ENCODE measurements around the gene BCAP31. TPM values are rescaled to one million over a fixed set of nuclear protein-coding genes. Genes with fewer than 3 reads are reported as not detected.
A peak's percentile ranks its signal among the peaks of the same experiment; 100 is the strongest.
"Not testable (repeated sequence)": the region's sequence is repeated elsewhere in the genome, so short reads cannot be mapped to it uniquely, and the experiment has no call there.

BCAP31 gene
- total RNA-seq, 2 donors from 2014 or later: 115 to 170 TPM

GRCh38 chrX:153719238-153719637, 4.9 kb downstream of the BCAP31 start:
- no peak overlapping the region for H3K4me3 Mint-ChIP-seq
- no peak for ATAC-seq (replicated peaks)
- H3K9me3 Mint-ChIP-seq: no peaks in the 10 kb centered on the region
- no peak overlapping the region for H3K27ac Mint-ChIP-seq
- peaks cover 78% of the 10 kb centered on the region for H3K36me3 Mint-ChIP-seq (ENCODE audit: low read depth)
- peaks cover 5% of the 10 kb centered on the region for H3K4me1 Mint-ChIP-seq
- no peaks in the 10 kb centered on the region for H3K27me3 Mint-ChIP-seq

- Mint-ChIP-seq H3K27ac (no peak overlapping the region), H3K9me3 (no peaks in the 10 kb centered on the region), H3K4me3 (no peak overlapping the region), H3K36me3 (ENCODE audit: low read depth) (peaks cover 84% of the 10 kb centered on the region), H3K4me1 (peaks cover 5% of the 10 kb centered on the region), H3K27me3 (no peaks in the 10 kb centered on the region)
- ATAC-seq (replicated peaks): no peak
These were observed 6.7 kb downstream of the BCAP31 start for GRCh38 chrX:153717445-153717844.

DNA sequence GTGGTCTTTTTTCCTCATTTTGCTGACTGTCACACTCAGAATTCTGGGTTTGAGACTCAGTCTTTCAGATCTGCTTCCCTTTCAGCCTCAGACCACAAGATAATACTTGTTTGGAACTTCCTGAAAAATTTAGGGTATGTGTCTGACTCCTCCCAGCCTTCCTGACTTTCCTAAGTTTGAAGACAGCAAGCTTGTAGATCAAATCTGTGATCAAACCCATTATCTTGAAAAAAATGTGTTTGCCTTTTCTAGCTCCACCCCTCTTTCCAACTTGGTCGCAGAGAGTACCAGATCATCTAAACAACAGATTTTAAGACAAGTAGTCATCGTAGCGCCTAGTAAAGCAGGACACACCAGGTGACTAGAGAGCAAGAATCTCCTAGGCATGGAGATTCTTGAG, 9.9 kb downstream of the BCAP31 start:
- peaks cover 83% of the 10 kb centered on the region for H3K36me3 Mint-ChIP-seq (ENCODE audit: low read depth)
- ATAC-seq (replicated peaks): no peak

DNA sequence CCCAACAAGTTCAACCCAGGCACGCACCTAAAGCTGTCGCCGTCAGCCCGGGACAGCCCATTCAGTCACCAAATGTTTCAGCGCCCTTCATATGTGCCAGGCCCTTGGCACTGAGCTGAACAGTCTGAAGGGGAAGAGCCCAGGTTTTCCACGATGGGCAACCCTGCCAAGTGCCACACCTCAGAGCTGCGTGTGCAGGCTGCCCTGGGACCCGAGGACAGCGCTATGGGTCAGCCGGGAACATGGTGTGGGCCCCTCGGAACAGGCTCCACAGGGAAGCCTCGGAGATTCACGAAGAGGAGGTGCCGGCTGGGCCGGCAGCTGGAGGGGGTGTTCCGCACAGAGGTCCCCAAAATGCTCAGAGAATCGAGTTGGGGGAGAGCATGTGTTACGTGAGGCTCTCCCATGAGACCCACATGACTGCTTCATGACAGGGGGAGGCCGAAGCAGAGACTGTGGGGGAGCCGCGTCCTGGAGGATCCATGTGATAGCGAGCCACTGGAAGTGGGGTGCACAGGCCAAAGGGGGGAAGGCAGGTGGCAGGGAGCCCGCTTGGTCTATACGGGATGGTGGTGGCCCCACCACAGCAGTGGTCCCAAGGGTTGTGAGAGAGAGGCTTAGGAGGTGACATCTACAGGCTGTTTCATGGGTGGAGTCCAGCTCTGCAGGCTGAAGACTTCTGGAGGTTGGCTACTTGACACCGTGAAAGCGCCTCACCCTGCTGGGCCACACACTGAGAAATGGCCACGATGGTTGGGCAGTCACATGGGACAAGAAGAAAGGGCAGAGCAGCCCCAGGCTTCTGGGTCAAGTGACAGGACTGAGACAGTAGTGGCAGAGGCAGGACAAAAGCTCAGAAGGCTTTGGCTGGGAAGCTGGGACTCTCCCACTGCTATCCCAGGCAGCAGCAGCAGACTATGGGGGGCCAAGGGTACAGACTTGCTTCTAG, 14.2 kb downstream of the BCAP31 start:
- peaks cover 60% of the 10 kb centered on the region for H3K36me3 Mint-ChIP-seq (ENCODE audit: low read depth)
- no peaks in the 10 kb centered on the region for H3K27me3 Mint-ChIP-seq
- H3K4me3 Mint-ChIP-seq: no peak overlapping the region
- H3K9me3 Mint-ChIP-seq: no peaks in the 10 kb centered on the region
- ATAC-seq (replicated peaks): no peak
- no peaks in the 10 kb centered on the region for H3K4me1 Mint-ChIP-seq
- H3K27ac Mint-ChIP-seq: no peak overlapping the region

More for the DNA sequence above, 9.9 kb downstream of the BCAP31 start:
- Mint-ChIP-seq H3K4me3 (no peak overlapping the region), H3K27ac (no peak overlapping the region), H3K27me3 (no peaks in the 10 kb centered on the region), H3K9me3 (no peaks in the 10 kb centered on the region), H3K4me1 (no peaks in the 10 kb centered on the region)

GRCh38 chrX:153708415-153708814, 15.8 kb downstream of the BCAP31 start:
- Mint-ChIP-seq H3K4me3 (no peak overlapping the region), H3K27me3 (no peaks in the 10 kb centered on the region), H3K36me3 (ENCODE audit: low read depth) (peaks cover 50% of the 10 kb centered on the region), H3K27ac (no peak overlapping the region), H3K4me1 (no peaks in the 10 kb centered on the region), H3K9me3 (no peaks in the 10 kb centered on the region)
- peak; percentile 67 for ATAC-seq (replicated peaks)

GRCh38 chrX:153707406-153707805, 16.8 kb downstream of the BCAP31 start:
- ATAC-seq (replicated peaks): no peak
- Mint-ChIP-seq H3K9me3 (no peaks in the 10 kb centered on the region), H3K27me3 (no peaks in the 10 kb centered on the region), H3K36me3 (ENCODE audit: low read depth) (peaks cover 52% of the 10 kb centered on the region), H3K4me3 (no peak overlapping the region), H3K4me1 (no peaks in the 10 kb centered on the region), H3K27ac (no peak overlapping the region)

- Mint-ChIP-seq H3K4me1 (no peaks in the 10 kb centered on the region), H3K27me3 (no peaks in the 10 kb centered on the region), H3K36me3 (ENCODE audit: low read depth) (peaks cover 54% of the 10 kb centered on the region), H3K27ac (peak overlapping the region; percentile 30), H3K4me3 (no peak overlapping the region), H3K9me3 (no peaks in the 10 kb centered on the region)
- no peak for ATAC-seq (replicated peaks)
These were observed 17.4 kb downstream of the BCAP31 start for GRCh38 chrX:153706799-153707198.

DNA sequence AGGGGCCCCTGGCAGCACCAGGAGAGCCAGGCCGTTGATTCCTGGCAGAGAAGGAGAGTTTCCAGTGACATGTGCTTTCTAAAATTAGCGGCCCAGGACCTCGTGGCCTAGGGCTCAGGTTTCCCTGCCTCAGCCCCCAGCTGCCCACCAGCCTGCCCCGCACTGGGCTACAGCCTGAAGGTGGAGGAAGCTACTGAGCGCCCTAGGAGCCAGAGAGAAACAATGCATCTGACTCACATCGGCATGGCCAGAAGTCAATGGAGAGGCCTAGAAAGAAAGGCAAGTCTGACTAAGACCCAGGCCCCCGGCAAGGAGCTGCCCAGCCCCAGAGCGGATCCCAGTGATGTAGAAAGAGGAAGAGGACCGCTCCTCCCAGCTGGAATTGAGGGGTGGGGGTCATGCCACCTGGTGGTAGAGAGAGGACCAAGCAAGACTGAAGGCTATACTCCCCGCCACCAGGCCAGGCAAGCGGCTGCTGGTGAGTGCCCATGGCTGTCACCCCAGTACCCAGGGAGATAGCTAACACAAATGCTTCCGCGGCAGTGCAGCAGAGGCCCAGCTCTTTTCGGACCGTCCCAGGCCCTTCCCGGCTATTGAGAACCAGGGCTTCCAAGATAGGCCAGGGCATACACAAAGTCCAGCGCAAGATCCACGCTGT, 18.7 kb downstream of the BCAP31 start:
- H3K27me3 Mint-ChIP-seq; H3K4me3 Mint-ChIP-seq; H3K27ac Mint-ChIP-seq; H3K9me3 Mint-ChIP-seq; H3K4me1 Mint-ChIP-seq; ATAC-seq (replicated peaks): not testable (repeated sequence)
- peaks cover 42% of the 10 kb centered on the region for H3K36me3 Mint-ChIP-seq (ENCODE audit: low read depth)

DNA sequence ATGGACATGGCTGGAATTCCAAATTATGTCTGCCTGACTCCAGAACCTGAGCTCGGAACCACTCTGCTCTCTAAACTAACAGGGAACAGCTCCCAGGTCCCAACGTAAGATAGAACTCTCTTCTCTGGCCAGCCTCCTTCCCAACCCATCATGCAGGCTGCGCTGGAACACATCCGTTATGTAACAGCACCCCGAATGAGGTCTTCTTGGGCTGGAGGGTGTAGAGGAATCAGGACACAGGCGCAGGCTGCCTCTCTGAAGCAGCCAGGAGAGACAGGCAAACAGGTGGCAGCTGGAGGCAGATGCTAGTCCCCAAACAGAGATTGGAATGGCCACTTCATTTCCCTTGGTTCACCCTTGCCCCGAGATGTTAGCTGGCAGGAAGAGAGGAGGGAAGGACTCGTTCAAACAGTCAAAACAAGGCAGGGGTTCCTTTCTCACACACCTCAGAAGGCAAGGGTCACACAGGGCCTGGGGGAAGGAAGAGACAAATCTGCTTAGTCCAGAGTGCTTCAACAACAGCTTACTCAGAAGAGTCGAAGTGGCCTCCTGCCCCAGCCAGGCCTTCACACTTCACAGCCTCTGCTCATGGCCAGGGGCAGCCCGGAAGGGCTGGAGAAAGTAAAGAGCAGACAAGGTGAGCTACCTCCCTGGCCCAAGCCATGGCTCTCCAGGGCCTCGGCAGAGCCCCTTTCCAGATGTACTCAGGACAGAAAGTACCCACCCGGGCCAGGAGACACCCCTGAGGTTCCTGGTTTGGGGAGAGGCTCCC, 19.4 kb downstream of the BCAP31 start:
- H3K4me1 Mint-ChIP-seq; H3K4me3 Mint-ChIP-seq; H3K27ac Mint-ChIP-seq; H3K27me3 Mint-ChIP-seq; ATAC-seq (replicated peaks); H3K9me3 Mint-ChIP-seq: not testable (repeated sequence)
- H3K36me3 Mint-ChIP-seq (ENCODE audit: low read depth): peaks cover 35% of the 10 kb centered on the region

- no peaks in the 10 kb centered on the region for H3K27me3 Mint-ChIP-seq
- H3K9me3 Mint-ChIP-seq: no peaks in the 10 kb centered on the region
These were observed 20.1 kb downstream of the BCAP31 start for GRCh38 chrX:153704021-153704526.

DNA sequence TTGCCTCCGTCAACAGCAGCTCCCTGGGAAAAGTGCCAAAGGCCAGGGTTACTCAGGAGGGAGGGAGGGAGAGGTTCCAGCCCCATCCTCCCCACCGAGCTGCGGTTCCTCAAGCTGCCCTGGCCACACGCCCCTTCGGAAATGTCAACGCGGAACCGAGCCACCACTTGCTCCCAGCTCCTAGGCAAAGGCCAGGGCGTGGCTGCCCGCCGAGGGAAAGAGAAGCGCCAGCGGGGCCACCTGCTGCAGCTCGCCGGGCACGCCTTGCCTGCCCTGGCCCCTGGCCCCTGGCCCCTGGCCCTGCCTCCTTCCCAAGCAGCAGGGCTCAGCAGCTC, 21.2 kb downstream of the BCAP31 start:
- Mint-ChIP-seq H3K27me3 (no peaks in the 10 kb centered on the region), H3K9me3 (no peaks in the 10 kb centered on the region), H3K36me3 (ENCODE audit: low read depth) (peaks cover 38% of the 10 kb centered on the region), H3K4me3 (no peak overlapping the region), H3K27ac (no peak overlapping the region), H3K4me1 (no peaks in the 10 kb centered on the region)
- ATAC-seq (replicated peaks): no peak

More at GRCh38 chrX:153704021-153704526, 20.1 kb downstream of the BCAP31 start:
- H3K4me1 Mint-ChIP-seq: no peaks in the 10 kb centered on the region
- no peak overlapping the region for H3K4me3 Mint-ChIP-seq
- ATAC-seq (replicated peaks): no peak
- H3K27ac Mint-ChIP-seq: no peak overlapping the region
- H3K36me3 Mint-ChIP-seq (ENCODE audit: low read depth): peaks cover 33% of the 10 kb centered on the region

- no peaks in the 10 kb centered on the region for H3K27me3 Mint-ChIP-seq
These were observed 21.7 kb downstream of the BCAP31 start for GRCh38 chrX:153702336-153703035.

GRCh38 chrX:153701706-153702105, 22.5 kb downstream of the BCAP31 start:
- Mint-ChIP-seq H3K4me1 (no peaks in the 10 kb centered on the region), H3K9me3 (no peaks in the 10 kb centered on the region), H3K27ac (no peak overlapping the region), H3K4me3 (no peak overlapping the region), H3K36me3 (ENCODE audit: low read depth) (peaks cover 46% of the 10 kb centered on the region), H3K27me3 (no peaks in the 10 kb centered on the region)
- ATAC-seq (replicated peaks): no peak

More at GRCh38 chrX:153702336-153703035, 21.7 kb downstream of the BCAP31 start:
- Mint-ChIP-seq H3K9me3 (no peaks in the 10 kb centered on the region), H3K36me3 (ENCODE audit: low read depth) (peaks cover 38% of the 10 kb centered on the region), H3K4me1 (no peaks in the 10 kb centered on the region), H3K27ac (no peak overlapping the region), H3K4me3 (no peak overlapping the region)
- ATAC-seq (replicated peaks): no peak

DNA sequence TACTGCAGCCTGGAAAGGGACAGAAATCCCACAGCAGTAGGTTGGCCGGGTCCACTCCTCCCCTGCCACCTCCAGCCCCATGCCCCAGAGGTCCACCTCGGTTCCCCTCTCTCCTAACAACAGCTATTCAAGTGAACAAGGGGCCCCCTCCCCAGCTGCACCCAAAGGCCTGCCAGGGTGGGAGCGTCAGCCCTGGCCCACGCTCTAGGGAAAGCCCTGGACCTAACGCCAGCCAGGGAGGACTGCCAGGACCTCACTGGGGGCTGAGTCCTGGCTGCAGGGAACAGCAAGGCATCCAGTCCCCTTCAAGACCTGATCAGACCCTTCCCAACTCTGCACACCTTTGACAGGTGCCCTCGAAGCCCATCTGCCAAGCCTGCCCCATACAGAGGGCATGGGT, 23.2 kb downstream of the BCAP31 start:
- Mint-ChIP-seq H3K4me1 (no peaks in the 10 kb centered on the region), H3K27ac (no peak overlapping the region), H3K36me3 (ENCODE audit: low read depth) (peaks cover 47% of the 10 kb centered on the region), H3K27me3 (no peaks in the 10 kb centered on the region), H3K9me3 (no peaks in the 10 kb centered on the region), H3K4me3 (no peak overlapping the region)
- no peak for ATAC-seq (replicated peaks)
